ENCODE results near the gene RPL5. TPM values are rescaled to one million over a fixed set of nuclear protein-coding genes. Genes with fewer than 3 reads are reported as not detected.

RPL5 gene
- total and polyA plus RNA-seq, 2 of the 8 experiments (the other 6 are each of a cell fraction or from before 2014, with no cell fraction given) = 1,506 to 2,034 TPM

DNA sequence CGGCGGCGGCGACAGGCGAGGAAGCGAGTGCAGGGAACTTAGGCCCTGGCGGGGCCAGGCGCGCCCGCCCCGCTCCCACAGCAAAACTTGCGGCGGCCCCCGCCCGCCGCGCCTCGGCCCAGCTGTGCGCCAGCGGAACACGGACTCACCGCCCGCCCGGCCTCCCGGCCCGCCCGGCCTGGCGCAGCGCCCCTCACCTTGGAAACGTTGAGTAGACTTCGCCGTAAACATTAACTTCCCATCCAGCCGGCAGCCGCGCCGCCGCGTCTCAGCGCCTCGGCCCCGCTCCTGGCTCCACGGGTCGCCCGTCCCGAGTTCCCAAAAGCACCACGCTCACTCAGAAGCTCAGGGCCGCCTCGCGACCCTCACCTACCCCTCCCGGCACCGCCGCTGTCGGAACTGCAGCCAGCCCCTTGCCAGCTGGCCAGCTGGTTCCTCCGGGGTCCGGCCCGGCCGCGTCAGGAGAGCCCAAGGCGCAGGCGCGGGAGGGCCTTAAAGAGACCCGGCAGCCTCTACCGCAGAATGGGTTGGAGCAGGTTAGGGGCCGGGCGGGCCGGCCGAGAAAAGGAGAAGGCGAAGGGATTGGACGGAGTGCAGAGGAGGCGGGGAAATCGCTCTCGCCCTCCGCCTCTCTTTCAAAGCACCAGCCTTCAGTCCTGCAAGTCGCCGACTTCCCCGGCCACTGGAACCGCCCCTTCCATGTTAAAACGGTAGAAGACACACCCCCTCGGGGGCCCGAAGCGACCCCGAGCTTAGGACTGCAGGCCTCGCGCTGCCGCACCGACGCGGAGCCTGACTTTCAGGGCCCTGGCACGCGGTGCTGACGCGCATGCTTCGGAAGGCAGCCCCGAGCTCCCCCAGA, 47.0 kb upstream of the RPL5 start, which contains the start of gene EVI5 (continued):
- TF ChIP-seq CHD1 (IDR thresholded peaks at IDR 0.05; ENCODE audit: low read depth, low read length) = no peak
- TF ChIP-seq EZH2 (IDR thresholded peaks at IDR 0.05; ENCODE audit: low read depth, low read length, severe bottlenecking) = peak; percentile 18
- TF ChIP-seq, protein P1, sequence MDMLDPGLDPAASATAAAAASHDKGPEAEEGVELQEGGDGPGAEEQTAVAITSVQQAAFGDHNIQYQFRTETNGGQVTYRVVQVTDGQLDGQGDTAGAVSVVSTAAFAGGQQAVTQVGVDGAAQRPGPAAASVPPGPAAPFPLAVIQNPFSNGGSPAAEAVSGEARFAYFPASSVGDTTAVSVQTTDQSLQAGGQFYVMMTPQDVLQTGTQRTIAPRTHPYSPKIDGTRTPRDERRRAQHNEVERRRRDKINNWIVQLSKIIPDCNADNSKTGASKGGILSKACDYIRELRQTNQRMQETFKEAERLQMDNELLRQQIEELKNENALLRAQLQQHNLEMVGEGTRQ (IDR thresholded peaks at IDR 0.05; ENCODE audit: low read length) = peak; percentile 33; the same call in 1 of the 2 replicates
- no peak for TF ChIP-seq MAFK (IDR thresholded peaks at IDR 0.05; ENCODE audit: low read depth, low read length)
- TF ChIP-seq SAP30 (IDR thresholded peaks at IDR 0.05; ENCODE audit: insufficient read depth, insufficient replicate concordance, low read length) = no peak
- TF ChIP-seq RNF2 (IDR thresholded peaks at IDR 0.05; ENCODE audit: borderline replicate concordance, low read depth, low read length, missing control alignments, poor library complexity, severe bottlenecking) = peak; percentile 67
- TF ChIP-seq RXRA (IDR thresholded peaks at IDR 0.05; ENCODE audit: insufficient read depth, low read depth, low read length) = no peak
- no peak for TF ChIP-seq EGR1 (IDR thresholded peaks at IDR 0.05; ENCODE audit: borderline replicate concordance, low read depth, low read length)
- no peak for TF ChIP-seq JUN (IDR thresholded peaks at IDR 0.05; ENCODE audit: low read depth, low read length)
- peak; percentile 83 for TF ChIP-seq NRF1 (IDR thresholded peaks at IDR 0.05; ENCODE audit: low read depth, low read length)
- TF ChIP-seq, protein P2, sequence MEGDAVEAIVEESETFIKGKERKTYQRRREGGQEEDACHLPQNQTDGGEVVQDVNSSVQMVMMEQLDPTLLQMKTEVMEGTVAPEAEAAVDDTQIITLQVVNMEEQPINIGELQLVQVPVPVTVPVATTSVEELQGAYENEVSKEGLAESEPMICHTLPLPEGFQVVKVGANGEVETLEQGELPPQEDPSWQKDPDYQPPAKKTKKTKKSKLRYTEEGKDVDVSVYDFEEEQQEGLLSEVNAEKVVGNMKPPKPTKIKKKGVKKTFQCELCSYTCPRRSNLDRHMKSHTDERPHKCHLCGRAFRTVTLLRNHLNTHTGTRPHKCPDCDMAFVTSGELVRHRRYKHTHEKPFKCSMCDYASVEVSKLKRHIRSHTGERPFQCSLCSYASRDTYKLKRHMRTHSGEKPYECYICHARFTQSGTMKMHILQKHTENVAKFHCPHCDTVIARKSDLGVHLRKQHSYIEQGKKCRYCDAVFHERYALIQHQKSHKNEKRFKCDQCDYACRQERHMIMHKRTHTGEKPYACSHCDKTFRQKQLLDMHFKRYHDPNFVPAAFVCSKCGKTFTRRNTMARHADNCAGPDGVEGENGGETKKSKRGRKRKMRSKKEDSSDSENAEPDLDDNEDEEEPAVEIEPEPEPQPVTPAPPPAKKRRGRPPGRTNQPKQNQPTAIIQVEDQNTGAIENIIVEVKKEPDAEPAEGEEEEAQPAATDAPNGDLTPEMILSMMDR (IDR thresholded peaks at IDR 0.05; ENCODE audit: control extremely low read depth in 1 of 3, insufficient read depth in 1 of 3, low read depth in 1 of 3, low read length in 3 of 3) = peak in 1 of 3 experiments; percentile 11; a peak in 1 of 4 replicates
- TF ChIP-seq BACH1 (IDR thresholded peaks at IDR 0.05; ENCODE audit: low read length) = no peak
- TF ChIP-seq TCF12 (IDR thresholded peaks at IDR 0.05; ENCODE audit: low read depth, low read length) = 0 out of 2 replicates have a peak, but pooled peaks have one; percentile 58
- TF ChIP-seq CEBPB (IDR thresholded peaks at IDR 0.05; ENCODE audit: low read depth, low read length) = no peak
- TF ChIP-seq RBBP5 (IDR thresholded peaks at IDR 0.05; ENCODE audit: borderline replicate concordance, low read depth, low read length) = peak; percentile 97; the same call in 1 of the 2 replicates
- TF ChIP-seq, protein P3, sequence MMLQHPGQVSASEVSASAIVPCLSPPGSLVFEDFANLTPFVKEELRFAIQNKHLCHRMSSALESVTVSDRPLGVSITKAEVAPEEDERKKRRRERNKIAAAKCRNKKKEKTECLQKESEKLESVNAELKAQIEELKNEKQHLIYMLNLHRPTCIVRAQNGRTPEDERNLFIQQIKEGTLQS (IDR thresholded peaks at IDR 0.05; ENCODE audit: insufficient read depth, low read depth, low read length) = no peak
- TF ChIP-seq, protein P4, sequence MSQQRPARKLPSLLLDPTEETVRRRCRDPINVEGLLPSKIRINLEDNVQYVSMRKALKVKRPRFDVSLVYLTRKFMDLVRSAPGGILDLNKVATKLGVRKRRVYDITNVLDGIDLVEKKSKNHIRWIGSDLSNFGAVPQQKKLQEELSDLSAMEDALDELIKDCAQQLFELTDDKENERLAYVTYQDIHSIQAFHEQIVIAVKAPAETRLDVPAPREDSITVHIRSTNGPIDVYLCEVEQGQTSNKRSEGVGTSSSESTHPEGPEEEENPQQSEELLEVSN (IDR thresholded peaks at IDR 0.05) = peak; percentile 100
- peak; percentile 69 for TF ChIP-seq TAF1 (IDR thresholded peaks at IDR 0.05; ENCODE audit: low read depth, low read length)
